CD4-positive, alpha-beta T cell treated with Interleukin-6 for 4 hours (primary cell): ENCODE measurements around the gene CTCFL.
"Not testable (repeated sequence)": the region's sequence is repeated elsewhere in the genome, so short reads cannot be mapped to it uniquely, and the experiment has no call there.

Experiments
- DNase-seq: peaks from one replicate; pipeline ENCODE4 v3.0.0-alpha.2; 2020; ENCODE audit warnings: mixed read lengths

The CTCFL gene

GRCh38 chr20:57508381-57508780 is 16.6 kb downstream of the CTCFL start:
- DNase-seq = no peak

GRCh38 chr20:57507477-57507876 is 17.5 kb downstream of the CTCFL start:
- DNase-seq = no peak

- no peak for DNase-seq
These were observed 19.0 kb downstream of the CTCFL start for GRCh38 chr20:57505979-57506378.

- DNase-seq = no peak
These were observed 20.5 kb downstream of the CTCFL start for GRCh38 chr20:57504411-57504810.

- DNase-seq = no peak
These were observed 21.8 kb downstream of the CTCFL start for GRCh38 chr20:57503035-57503658.

- no peak for DNase-seq
These were observed 22.6 kb downstream of the CTCFL start for GRCh38 chr20:57502336-57502700.

- DNase-seq = no peak
These were observed 23.2 kb downstream of the CTCFL start for GRCh38 chr20:57501461-57502335.

GRCh38 chr20:57500962-57501361 is 24.0 kb downstream of the CTCFL start:
- no peak for DNase-seq

GRCh38 chr20:57500235-57500634 is 24.7 kb downstream of the CTCFL start:
- DNase-seq = no peak

- DNase-seq = no peak
These were observed 25.3 kb downstream of the CTCFL start for GRCh38 chr20:57499676-57500075.

GRCh38 chr20:57498425-57499400 is 26.2 kb downstream of the CTCFL start:
- peak; percentile 40 for DNase-seq

- DNase-seq = no peak
These were observed 28.3 kb downstream of the CTCFL start for GRCh38 chr20:57496592-57496991.

- DNase-seq = no peak
These were observed 29.0 kb downstream of the CTCFL start for GRCh38 chr20:57495978-57496377.

GRCh38 chr20:57493091-57493615 is 31.8 kb downstream of the CTCFL start:
- DNase-seq = no peak

GRCh38 chr20:57491373-57491772 is 33.6 kb downstream of the CTCFL start:
- no peak for DNase-seq

GRCh38 chr20:57488277-57488676 is 36.7 kb downstream of the CTCFL start:
- not testable (repeated sequence) for DNase-seq

- DNase-seq = no peak
These were observed 39.2 kb downstream of the CTCFL start for GRCh38 chr20:57485770-57486169.

GRCh38 chr20:57484772-57485171 is 40.2 kb downstream of the CTCFL start:
- DNase-seq = no peak

- no peak for DNase-seq
These were observed 41.5 kb downstream of the CTCFL start for GRCh38 chr20:57483287-57484050.

- no peak for DNase-seq
These were observed 42.1 kb downstream of the CTCFL start for GRCh38 chr20:57482796-57483195.

GRCh38 chr20:57482148-57482547 is 42.8 kb downstream of the CTCFL start:
- DNase-seq = no peak

- DNase-seq = peak; percentile 17
These were observed 43.6 kb downstream of the CTCFL start for GRCh38 chr20:57481281-57481711.
